HEK293T (cell line): ENCODE results near the gene VIPR2.

Source experiments
- ARNT ChIP-seq: fragments of 450-650 bp; IDR thresholded peaks from 2 replicates; pipeline ENCODE4 v1.6.1; 2017; ENCODE audit warnings: mild to moderate bottlenecking
- BHLHE40 ChIP-seq: fragments of 450-650 bp; IDR thresholded peaks from 2 replicates; pipeline ENCODE4 v1.6.1; 2016; ENCODE audit warnings: mild to moderate bottlenecking, moderate library complexity, borderline replicate concordance
- CTBP1 ChIP-seq: fragments of 450-650 bp; IDR thresholded peaks from 2 replicates; pipeline ENCODE4 v1.6.1; 2016; ENCODE audit warnings: borderline replicate concordance
- ELF4 ChIP-seq: fragments of 450-650 bp; IDR thresholded peaks from 2 replicates; pipeline ENCODE4 v1.6.1; 2017; ENCODE audit warnings: antibody characterized with exemption
- FOXA1 ChIP-seq: fragments of 450-650 bp; IDR thresholded peaks from 2 replicates; pipeline ENCODE4 v1.6.1; 2016; ENCODE audit warnings: mild to moderate bottlenecking
- FOXK2 ChIP-seq: fragments of 450-650 bp; IDR thresholded peaks from 2 replicates; pipeline ENCODE4 v1.6.1; 2016; ENCODE audit warnings: mild to moderate bottlenecking
- FOXM1 ChIP-seq: fragments of 450-650 bp; IDR thresholded peaks from 2 replicates; pipeline ENCODE4 v1.6.1; 2017; ENCODE audit warnings: mild to moderate bottlenecking, borderline replicate concordance
- HDGF ChIP-seq: fragments of 450-650 bp; IDR thresholded peaks from 2 replicates; pipeline ENCODE4 v1.6.1; 2017; ENCODE audit warnings: antibody characterized with exemption, borderline replicate concordance
- LEF1 ChIP-seq: fragments of 450-650 bp; IDR thresholded peaks from 2 replicates; pipeline ENCODE4 v1.6.1; 2017; ENCODE audit warnings: mild to moderate bottlenecking, borderline replicate concordance
- NFRKB ChIP-seq: fragments of 450-650 bp; IDR thresholded peaks from 2 replicates; pipeline ENCODE4 v1.6.1; 2016; ENCODE audit warnings: mild to moderate bottlenecking, moderate library complexity
- PKNOX1 ChIP-seq: fragments of 450-650 bp; IDR thresholded peaks from 2 replicates; pipeline ENCODE4 v1.6.1; 2016
- SP1 ChIP-seq: fragments of 450-650 bp; IDR thresholded peaks from 2 replicates; pipeline ENCODE4 v1.6.1; 2017
- SUZ12 ChIP-seq: fragments of 450-650 bp; IDR thresholded peaks from 2 replicates; pipeline ENCODE4 v1.6.1; 2016; ENCODE audit warnings: mild to moderate bottlenecking
- ZNF384 ChIP-seq: fragments of 450-650 bp; IDR thresholded peaks from 2 replicates; pipeline ENCODE4 v1.6.1; 2016

DNA sequence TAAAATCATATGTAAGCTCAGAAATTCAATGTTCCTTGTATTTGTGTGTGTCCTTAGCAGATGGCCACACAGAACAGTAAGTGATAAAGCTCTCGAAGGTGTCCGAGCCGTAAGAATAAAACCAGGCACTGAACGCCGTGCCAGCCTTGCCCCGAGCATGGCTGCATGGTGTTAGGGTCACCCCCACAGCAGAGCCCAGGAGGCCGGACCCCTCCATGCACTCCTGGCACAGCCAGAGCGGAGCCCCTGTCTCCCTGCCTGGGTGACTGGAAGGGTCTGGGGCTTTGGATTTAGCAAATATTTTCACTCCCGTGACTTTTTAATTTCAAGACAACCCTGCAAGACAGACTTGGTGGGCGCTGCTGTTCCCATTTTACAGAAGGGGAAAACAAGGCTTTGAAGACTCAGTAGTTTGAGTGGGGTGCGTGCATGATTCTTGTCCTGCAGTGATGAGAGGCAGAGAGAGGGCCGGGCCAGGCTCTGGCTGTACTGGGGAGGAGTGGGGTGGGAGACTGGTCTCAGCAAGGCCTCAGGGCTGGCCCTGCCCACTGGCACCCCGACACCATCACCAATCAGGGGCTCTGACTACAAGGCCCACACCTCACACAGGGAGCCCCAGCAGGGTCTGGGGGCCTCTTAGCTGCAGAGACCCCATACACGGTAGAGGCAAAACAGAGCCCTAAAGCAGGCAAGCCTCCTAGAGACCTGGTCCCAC lies 39.4 kb downstream of the VIPR2 start:
- no peak for TF ChIP-seq HDGF
- TF ChIP-seq FOXM1: no peak
- TF ChIP-seq SUZ12: no peak
- no peak for TF ChIP-seq PKNOX1
- TF ChIP-seq FOXK2: no peak
- TF ChIP-seq ELF4: no peak
- TF ChIP-seq FOXA1: no peak
- no peak for TF ChIP-seq SP1
- TF ChIP-seq ARNT: no peak
- TF ChIP-seq BHLHE40: no peak
- no peak for TF ChIP-seq ZNF384
- no peak for TF ChIP-seq LEF1
- TF ChIP-seq CTBP1: no peak
- TF ChIP-seq NFRKB: no peak
